GM20431 (cell line): ENCODE results near the gene C16orf86.

ENCODE experiments used
- in situ Hi-C: fragments of 300-500 bp; cut with MseI, MboI; formaldehyde crosslinking; loops from one replicate; pipeline ENCODE4 v1.15.0; 2020; ENCODE audit warnings: low sequenced_read_pairs; ENCODE audit not compliant: unreplicated experiment

C16orf86 gene

DNA sequence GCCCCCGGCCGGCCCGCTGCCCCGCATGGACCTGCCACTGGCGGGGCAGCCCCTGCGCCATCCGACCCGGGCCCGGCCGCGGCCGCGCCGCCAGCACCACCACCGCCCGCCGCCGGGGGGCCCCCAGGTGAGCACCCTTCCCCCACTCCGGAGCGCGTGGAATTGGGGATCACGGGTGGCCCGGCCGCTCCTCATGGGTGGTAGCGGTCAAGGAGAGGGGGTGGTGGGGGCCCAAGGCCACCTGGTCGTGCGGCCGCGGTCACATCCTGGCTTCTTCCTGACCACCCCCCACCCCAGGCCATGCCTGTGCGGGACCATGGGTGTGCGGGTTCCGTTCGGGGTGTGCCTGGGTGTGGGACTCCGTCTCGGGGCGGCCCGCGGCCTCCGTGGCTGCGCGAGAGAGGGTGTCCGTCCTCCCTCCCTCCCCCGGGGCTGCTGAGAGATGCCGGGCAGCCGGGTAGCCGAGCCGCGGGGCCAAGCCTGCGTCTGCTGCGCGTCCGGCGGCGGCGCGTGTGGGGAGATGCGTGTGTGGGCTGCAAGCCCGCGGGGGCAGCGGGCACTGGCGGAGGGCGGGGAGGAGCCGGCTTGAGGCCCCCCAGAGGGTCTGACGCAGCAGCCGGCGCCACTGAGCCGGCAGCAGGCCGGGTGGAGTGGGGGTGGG lies 13.4 kb upstream of the C16orf86 start:
- in situ Hi-C loops: loop anchor here (10.0 kb wide), 1 partner anchor 108 kb away; no protein-coding TSS in a partner anchor

DNA sequence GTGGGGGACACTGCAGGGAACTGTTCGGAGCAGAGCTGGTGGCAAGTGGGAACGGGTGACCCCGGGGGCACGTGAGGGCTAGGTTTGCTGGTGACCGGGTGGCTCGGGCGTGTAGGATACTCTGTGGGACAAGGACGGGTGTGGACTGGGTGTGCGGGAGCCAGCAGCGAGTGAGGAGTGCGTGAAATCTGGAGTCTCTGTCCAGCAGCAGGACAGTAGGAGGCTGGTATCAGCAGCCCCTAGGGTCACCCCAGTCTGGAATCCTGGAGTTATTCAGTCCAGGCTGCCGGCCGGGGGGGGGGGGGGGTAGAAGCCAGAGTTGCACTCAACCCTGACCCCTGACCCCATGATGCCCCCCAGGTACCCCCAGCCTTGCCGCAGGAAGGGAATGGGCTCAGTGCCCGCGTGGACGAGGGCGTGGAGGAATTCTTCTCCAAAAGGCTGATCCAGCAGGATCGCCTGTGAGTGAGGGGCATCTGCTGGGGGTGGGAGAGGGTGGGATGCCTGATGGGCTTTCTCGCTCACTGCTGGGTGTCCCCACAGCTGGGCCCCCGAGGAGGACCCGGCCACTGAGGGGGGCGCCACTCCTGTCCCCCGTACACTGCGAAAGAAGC lies 12.7 kb upstream of the C16orf86 start:
- in situ Hi-C loops: loop anchor here (10.0 kb wide), 1 partner anchor 109 kb away; no protein-coding TSS in a partner anchor

DNA sequence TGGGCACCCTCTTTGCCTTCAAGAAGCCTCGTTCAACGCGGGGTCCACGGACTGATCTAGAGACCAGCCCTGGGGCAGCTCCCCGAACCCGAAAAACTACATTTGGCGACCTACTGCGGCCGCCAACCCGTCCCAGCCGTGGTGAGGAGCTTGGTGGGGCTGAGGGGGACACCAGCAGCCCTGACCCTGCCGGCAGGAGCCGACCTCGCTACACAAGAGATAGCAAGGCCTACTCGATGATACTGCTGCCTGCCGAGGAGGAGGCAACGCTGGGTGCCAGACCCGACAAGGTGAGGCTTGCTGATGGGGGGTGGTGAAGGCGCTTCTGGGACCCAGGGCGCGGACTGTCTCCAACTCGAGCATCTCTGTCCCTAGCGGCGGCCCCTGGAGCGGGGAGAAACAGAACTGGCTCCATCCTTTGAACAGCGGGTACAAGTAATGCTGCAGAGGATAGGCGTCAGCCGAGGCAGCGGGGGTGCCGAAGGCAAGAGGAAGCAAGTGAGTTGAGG lies 12.2 kb upstream of the C16orf86 start:
- in situ Hi-C loops: loop anchor here (10.0 kb wide), 1 partner anchor 110 kb away; no protein-coding TSS in a partner anchor

DNA sequence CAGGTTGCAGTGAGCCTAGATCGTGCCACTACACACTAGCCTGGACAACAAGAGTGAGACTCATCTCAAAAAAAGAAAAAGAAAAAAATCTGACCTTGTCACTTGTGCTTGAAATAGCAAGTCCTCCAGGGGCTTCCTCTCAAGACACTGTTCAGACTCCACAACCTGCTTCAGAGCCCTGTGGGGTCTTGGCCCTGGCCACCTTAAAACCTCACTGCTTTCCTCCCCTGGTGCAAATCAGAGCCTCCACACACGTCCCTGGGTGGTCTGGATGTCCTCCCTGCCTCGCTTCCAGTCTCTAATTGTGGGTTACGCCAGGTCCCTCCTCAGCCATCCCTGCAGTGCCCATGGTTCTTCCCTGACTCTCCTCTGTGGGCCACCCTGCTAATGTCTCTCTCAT lies 11.3 kb upstream of the C16orf86 start:
- in situ Hi-C loops: loop anchor here (10.0 kb wide), 1 partner anchor 111 kb away; no protein-coding TSS in a partner anchor

DNA sequence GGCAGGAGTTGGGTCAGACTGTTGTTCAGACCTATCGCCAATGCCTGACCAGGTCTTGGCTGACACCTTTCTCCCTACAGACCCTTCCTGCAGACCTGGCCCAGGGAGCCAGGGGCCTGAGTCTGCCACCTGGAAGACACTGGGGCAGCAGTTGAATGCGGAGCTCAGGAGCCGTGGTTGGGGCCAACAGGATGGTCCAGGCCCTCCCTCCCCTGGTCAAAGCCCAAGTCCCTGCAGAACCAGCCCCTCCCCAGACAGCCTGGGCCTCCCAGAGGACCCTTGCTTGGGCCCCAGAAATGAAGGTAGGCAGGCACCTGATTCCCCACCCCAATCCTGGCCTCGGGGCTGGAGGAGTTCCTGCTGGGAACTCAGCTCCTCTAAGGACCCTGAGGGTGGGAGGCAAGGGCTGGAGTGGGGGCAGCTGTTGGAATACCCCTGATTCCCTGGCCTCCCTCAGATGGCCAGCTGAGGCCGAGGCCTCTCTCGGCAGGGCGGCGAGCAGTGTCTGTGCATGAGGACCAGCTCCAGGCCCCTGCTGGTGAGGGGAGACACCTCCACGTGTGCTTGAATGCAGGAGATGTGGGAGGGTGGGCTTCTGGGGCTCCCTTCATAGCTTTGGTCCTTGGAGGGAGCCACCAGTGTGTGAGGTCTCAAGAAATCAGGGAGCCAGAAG lies 10.1 kb upstream of the C16orf86 start:
- in situ Hi-C loops: loop anchor here (10.0 kb wide), 1 partner anchor 112 kb away; no protein-coding TSS in a partner anchor

DNA sequence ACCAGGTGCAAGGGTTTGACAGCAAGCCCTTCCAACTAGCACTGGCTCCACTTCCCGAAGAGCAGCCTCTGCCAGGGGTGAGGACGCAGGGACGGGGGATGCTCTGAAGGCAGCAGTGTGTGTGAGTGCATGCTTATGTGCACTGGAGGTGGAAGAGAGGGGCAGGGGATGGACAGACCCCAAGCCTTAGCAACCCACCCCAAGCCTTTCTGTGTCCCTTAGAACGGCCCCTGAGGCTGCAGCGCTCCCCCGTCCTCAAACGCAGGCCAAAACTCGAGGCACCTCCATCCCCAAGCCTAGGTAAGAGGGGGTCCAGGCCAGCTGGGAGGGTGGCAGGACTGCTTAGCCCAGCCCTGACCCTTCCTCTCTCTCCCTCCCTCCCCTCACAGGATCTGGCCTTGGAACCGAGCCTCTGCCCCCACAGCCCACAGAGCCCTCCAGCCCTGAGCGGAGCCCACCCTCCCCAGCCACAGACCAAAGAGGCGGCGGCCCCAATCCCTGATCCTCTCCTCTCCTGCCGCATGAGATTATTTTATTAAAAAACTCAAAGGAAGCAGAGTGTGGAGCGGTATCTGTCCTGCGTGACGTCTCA lies 9.5 kb upstream of the C16orf86 start:
- in situ Hi-C loops: loop anchor here (10.0 kb wide), 1 partner anchor 112 kb away; no protein-coding TSS in a partner anchor

DNA sequence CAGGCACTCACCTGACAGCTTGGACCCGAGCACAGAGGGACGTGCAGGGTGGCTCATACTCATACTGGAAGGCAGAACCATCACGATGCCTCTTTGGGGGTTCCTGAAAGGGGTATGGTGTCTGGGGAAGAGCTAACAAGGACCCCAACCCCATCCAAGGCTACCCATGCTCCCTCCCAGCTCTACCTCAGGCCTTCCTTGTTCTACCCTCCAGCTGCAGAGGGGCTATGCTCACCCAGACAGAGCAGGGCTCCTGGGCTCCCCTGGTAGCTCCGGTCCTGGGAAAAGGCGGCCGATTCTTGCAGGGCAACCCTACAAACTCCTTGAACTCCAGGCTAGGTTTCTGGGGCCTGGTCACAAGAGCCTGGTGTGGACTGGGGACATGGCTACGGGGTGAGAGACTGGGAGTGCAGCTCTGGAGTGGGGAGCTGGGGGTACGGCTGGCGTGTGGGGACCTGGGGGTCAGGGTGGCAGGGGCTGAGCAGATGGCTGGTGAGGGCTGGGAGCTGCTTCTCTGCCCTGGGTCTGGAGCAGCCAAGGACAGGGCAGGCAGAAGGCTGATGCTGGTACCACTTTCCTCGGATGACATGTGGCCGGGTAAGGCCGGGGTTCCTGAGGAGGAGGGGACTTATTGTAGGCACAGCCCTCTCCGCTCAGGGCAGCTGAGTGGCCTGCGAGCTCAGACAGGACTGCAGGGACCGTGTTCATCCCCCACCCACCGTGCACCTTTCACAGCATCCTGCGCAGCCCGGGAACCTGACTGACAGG lies 8.7 kb upstream of the C16orf86 start:
- in situ Hi-C loops: loop anchor here (10.0 kb wide), 1 partner anchor 113 kb away; no protein-coding TSS in a partner anchor

DNA sequence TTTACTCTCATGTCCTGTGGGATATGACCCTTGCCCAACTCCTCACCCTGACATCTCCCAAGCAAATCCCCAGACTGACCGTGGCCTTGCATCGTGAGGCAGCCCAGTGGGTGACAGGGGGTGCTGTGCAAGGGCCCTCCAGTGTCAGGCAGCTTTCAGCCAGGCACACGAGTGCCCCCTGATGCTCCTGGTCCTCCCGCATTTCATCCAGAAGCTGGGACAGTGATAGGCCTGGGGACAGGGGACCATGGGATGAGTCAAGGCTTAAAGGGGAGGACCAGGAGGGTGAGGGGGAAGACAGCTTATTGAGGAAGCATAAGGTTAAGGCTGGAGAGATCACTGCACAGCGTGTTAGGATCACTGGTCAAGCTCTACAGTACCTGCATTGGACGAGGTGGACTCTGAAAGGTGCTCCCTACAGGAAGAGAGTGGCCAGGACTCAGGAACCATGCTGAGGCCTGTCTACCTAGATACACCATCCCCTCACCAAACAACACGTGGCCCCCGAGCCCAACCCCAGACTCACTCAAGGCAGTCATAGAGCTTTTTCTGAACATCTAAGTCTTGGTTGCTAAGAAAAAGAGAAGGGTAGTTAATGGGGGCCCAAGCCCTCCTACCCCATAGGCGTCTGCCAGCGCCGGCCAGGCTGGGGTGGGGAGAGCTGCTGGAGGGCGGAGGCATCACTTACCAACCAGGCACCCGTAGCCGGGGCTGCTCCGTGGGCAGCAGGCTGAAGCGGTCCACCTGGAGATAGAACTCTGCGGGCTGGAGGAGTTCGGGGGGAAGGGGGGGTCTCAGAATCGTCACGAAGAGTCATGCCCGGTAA lies 7.6 kb upstream of the C16orf86 start:
- in situ Hi-C loops: loop anchor here (10.0 kb wide), 1 partner anchor 114 kb away; no protein-coding TSS in a partner anchor

DNA sequence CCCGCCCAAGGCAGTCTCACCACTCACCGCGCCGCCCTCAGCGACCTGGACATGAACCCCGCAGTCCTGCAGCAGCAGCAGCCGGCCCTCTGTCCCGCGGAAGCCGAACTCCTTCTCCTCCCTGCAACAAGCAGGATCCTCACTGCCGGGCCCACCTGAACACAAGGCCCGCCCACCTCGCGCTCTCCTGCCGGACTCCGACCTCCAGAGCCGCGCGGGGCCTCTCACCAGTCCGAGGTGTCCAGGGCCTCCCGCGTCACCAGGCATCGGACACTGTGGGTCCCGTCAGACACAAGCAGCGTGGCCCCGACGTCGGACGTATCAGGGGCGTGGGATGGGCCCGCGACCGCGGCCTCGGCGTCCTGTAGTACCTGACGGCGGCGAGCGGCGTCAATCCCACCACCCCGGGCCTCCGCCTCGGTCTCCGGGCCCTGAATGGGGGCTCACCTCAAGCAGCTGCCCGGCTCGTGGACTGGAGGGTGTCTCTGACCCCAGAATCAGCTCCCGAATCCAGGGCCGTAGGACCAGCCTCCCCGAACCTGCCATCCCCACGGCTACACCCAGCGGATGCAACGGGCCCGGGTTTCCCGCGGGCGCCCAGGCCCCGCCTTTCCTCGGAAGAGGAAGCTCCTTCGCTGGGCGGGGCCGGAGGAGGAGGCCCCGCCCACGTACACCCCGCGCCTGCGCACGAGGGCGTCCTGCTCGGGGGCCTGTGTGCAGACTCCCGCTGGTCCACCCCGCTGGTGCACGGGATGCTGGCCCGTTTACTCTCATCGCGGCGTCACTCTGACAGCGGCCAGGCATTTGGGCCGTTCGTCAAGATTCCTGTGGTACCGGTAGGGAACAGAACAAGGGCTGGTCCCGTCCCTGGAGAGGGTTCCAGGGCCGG lies 6.7 kb upstream of the C16orf86 start, which contains the start of gene ACD:
Gene ACD, minus strand, starts transcription at position 586 of the 889 bp plus-strand sequence. Its CDS starts 40 bp downstream, at position 546.
- in situ Hi-C loops: loop anchor here (10.0 kb wide), 1 partner anchor 115 kb away; no protein-coding TSS in a partner anchor

DNA sequence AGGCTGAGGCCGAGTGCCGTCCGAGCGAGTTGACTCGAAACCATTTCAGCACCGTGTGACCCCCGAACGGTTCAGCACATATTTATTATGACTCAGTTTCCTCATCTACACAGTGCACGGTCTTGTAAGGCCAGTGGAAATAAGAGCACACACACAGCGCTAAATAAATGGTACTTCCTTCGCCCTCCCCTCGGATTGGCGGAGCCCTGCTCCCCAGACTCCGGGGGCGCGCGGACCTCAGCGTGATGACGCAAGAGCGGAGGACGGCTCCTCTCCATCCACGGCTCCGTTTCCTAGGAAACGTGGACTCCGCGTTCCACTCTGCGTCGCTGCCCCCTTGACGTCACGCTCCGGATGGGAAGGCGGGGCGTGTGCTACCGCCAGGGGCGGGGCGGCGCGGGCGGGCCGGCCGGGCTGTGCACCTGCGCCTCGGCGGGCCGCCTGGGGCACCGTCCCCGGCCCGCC lies 6.0 kb upstream of the C16orf86 start, which contains the start of gene PARD6A:
Gene PARD6A, plus strand, starts transcription at position 397 of the 465 bp plus-strand sequence. CDS start 79 bp downstream, outside the sequence.
- in situ Hi-C loops: no loop called here

DNA sequence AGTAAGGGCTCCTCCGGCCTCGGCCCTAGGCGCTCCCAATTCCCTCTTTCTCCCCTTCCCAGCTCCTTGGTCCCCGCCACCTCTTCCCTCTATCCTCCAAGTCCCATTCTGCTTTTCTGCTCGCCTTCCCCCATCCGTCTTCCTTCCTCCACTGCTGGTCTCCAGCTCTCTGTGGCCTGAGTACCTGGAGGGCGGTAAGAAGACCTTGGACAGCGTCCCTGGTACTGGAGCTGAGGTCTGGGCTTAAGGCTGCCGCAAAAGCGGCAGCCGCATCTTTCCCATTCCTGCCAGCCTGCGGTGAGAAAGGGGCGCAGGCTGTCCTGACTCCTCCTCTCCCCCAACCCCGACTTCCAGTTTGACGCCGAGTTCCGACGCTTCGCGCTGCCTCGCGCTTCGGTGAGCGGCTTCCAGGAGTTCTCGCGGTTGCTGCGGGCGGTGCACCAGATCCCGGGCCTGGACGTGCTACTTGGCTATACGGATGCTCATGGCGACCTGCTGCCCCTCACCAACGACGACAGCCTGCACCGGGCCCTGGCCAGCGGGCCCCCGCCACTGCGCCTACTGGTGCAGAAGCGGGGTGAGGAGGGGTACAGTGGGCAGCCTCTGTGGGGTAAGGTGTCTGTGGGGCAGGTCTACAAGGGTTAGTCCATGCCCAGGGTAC lies 5.4 kb upstream of the C16orf86 start:
- in situ Hi-C loops: no loop called here

DNA sequence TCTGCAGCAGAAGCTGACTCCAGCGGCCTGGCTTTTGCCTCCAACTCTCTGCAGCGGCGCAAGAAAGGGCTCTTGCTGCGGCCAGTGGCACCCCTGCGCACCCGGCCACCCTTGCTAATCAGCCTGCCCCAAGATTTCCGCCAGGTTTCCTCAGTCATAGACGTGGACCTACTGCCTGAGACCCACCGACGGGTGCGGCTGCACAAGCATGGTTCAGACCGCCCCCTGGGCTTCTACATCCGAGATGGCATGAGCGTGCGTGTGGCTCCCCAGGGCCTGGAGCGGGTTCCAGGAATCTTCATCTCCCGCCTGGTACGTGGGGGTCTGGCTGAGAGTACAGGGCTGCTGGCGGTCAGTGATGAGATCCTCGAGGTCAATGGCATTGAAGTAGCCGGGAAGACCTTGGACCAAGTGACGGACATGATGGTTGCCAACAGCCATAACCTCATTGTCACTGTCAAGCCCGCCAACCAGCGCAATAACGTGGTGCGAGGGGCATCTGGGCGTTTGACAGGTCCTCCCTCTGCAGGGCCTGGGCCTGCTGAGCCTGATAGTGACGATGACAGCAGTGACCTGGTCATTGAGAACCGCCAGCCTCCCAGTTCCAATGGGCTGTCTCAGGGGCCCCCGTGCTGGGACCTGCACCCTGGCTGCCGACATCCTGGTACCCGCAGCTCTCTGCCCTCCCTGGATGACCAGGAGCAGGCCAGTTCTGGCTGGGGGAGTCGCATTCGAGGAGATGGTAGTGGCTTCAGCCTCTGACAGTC lies 4.5 kb upstream of the C16orf86 start:
- in situ Hi-C loops: no loop called here

DNA sequence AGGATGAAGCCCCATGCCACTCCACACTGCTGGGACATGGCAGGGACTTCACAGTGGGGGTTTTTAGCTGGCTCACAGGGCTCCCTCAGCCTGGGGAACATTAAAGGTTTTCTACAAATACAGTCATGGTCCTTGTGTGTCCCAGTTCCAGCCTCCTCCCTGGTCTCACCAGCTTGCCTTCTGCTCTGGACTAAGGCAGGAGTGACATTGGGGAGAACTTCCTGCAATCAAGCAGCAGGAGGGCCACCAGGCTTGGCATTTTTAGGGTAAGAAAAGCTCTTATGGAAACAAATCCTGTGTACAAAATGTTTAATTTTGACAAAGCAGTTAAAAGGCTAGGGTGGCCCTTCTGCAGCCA lies 4.0 kb upstream of the C16orf86 start:
- in situ Hi-C loops: no loop called here

DNA sequence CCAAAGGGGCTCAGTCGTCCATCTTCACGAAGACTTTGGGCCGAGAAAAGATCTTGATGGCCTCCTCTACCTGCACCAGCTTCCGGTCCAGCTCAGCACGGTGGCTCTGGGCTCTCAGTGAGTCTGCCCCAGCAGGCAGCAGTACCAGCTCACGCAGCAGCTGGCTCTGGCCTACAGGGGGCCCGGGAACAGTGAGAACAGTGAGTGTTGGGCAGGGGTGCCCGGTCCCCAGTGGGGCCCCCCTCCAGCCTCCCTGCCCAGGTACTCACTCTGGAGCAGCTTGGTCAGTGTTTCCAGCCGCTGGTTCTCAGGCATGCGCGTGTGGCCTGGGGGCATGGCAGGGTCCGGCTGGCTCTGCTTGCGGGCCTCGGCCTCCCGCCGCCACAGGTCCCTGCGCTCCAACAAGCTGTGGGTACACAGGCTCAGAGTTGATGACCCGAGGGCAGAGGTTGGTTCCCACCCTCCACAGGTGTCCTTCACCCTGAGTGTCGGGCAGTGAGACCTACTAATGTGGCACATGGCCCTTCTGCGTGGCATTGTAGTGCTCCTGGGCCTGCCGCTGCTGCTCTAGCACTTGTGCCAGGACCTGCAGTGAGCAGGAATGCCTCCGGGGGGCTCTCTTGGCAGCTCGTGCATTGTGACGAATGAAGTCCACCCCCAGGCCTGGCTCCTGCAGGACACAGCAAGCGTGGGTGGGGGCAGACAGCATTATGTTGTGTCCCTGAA lies 3.3 kb upstream of the C16orf86 start:
- in situ Hi-C loops: no loop called here

DNA sequence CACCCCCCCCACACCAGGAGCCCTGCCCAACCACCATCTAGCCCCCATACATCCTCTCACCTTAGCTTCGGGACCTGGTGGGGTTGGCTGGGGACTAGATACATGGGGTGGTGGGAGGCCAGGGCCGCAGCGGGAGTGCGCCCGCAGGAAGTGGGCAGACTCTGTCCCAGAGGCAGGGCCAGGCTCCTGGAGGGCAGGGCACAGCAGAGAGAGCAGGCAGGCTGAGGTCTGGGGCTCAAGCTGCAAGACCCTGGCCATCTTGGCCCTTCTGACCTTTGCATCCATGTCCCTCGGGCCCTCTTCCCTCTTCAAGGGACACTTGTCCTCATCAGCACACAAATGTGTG lies 2.8 kb upstream of the C16orf86 start:
- in situ Hi-C loops: no loop called here

DNA sequence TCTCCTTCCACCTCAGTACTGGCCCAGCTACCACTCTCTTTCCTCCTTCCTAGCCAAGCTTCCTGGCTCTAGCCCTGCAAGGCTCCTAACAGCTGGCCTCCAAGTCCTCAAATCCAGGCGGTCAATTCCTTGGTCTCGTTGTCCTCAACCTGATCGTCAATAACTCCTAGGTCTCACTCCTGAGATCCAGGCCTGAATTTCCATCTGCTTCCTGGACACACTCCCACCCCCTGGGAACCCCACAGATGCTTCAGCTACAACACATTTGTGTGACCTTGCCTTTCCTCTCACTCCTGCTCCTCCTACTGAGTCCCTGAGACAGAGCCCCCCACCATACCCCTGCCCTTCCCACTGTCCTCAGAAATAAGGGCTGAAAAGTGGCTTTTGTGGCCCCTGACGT lies 2.4 kb upstream of the C16orf86 start:
- in situ Hi-C loops: no loop called here
